SKM-1 treated with dmso at 0.1 percent for 144 hours (cell line): Measurements from ENCODE around the gene LRRC26.

Source experiments
- DNase-seq: peaks from one replicate; lab custom pipeline; 2025; ENCODE audit not compliant: unreplicated experiment; lab: John Stamatoyannopoulos, UW

LRRC26 gene, protein sequence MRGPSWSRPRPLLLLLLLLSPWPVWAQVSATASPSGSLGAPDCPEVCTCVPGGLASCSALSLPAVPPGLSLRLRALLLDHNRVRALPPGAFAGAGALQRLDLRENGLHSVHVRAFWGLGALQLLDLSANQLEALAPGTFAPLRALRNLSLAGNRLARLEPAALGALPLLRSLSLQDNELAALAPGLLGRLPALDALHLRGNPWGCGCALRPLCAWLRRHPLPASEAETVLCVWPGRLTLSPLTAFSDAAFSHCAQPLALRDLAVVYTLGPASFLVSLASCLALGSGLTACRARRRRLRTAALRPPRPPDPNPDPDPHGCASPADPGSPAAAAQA

DNA sequence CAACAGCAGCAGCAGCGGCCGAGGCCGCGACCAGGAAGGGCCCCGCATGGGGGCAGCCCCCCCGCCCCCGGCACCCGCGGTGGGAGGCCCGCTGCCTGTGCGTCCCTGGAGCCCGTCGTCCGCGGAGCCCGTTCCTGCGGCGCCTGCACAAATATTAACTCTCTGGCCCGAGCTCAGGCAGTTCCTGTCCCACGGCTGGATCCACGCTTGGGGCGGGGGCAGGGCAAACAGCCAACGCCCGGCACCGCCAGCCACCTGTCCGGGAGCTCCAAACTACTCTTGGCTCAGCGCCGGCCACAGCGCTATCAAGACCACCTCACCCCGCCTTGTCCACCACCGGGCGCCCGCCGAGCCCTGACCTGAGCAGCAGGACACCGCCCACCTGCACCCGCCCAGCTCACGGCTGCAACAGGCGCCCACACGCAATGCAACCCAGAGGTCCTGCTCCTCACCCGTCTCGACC lies at the start of gene LRRC26:
Gene LRRC26, minus strand, starts transcription at position 156 of the 463 bp plus-strand sequence. Its CDS starts 108 bp downstream, at position 48.
- no peak for DNase-seq

DNA sequence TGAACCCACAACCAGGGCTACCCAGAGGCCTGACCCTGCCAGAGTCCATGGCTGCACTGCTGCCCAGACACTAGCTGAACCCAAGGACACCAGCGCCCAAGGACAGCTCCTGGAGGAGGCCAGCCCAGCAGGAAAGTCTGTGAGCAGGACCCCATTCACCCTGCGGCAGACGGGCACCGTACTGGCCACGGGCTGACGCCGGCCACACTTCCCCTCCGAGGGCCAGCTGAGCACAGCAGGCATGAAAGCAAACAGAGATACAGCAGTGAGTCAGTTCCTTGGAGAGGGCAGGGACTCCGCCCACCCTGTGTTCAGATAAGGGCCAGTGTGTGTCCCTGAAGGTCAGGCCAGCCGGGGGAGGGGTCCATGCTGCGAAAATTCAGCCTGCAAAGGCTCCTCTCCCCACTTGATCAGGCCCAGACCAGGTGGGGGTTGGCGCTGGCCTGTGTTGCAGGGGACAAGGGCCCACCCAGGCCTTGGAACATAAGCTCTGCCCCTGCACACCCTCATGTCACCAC lies 49.0 kb upstream of the LRRC26 start:
- DNase-seq: no peak

DNA sequence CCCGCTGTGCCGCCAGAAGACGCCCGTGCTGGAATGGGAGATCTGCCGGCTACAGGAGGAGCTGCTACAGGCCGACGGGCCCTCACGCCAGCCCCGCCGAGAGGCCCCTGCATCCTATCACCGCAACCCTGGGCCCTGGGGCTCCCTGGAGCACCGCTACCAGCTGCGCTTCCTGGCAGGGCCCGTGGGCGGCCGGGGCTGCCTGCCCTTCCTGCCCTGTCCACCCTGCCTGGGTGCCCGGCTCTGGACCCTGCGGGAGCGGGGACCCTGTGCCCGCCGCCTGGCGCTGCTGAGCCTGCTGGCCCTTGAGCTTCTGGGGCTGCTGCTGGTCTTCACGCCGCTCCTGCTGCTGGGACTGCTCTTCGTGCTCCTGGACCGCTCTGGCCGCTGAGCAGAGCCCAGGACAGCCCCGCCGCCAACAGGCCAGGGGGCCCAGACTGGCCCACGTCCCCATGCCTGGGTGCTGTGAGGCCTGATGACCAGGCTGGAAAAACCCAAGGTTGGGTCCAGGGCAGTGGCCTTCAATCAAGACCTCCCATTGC lies 48.4 kb upstream of the LRRC26 start:
- no peak for DNase-seq

DNA sequence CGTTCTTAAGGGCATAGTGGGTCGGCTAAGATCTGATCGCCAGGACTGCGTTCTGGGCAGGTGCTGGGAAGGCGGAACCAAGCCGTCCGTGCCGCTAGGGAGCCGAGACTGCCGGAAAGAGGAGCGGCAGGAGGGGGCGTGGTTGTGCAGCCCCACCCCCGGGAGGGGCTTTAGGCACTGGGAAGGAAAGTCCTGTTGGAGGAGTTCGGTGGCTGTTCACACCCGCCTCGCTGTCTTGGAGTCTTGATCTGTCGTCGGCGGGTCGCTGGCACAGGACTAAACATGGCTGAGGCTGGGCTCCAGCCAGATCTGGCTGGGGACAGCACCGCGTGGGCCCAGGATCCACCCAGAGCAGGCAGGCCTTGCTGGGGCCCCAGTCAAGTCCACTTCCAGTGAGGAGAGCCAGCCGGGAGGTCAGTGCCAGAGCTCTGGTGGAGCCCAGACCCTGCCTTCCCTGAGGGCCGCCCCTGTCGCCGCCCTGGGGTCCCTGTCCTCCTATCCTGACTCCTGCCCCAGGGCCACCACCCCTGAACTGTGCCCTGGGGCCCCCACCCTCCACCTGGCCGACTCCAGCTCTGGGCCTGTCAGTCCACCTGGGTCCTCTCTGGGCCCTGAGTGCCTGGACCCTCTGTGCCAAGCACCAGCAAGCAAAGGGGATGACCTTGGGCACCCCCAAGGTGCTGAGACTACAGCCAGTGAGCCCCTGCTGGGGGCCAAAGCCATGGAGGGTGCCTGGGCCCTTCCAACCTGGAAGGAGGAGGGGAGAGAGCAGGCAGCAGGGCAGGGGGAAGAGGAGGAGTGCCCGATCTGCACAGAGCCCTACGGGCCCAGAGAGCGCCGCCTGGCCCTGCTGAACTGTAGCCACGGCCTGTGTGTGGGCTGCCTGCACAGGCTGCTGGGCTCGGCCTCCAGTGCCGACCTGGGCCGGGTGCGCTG lies 47.7 kb upstream of the LRRC26 start:
- DNase-seq: no peak

DNA sequence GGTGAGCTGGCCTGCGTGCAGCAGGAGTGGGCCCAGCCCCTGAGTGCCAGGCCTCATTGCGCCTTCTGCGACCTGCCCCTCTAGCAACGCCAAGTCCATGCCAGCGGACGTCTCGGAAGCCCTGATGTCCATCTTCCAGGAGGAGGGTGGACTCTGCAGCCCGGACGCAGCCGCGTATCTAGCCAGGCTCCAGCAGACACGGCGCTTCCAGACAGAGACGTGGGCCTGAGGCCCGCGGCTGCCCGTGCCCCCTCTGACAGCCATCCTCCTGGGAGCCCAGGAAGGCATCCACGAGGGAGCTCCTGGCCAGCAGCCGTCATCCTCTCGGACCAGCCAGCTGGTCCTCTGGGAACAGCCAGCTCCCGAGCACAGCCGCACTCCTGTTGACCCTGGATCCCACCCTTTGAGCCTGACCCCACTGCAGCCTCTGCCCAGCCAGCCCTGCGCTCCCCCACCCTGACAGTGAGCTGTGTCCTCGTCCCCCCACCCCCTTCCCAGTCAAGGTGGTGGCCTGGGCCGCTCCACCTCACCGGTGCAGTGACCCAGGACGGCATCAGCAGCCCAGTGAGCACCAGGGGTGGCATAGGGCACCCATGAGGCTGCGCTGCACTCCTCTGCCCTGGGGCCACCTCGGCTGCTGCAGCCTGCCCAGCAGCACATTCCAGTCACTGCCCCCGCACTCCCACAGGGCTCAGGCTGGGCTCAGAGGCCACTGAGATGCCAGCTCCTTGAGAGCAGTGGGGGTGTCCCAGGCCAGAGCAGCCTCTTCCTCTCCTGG lies 46.5 kb upstream of the LRRC26 start:
- no peak for DNase-seq

DNA sequence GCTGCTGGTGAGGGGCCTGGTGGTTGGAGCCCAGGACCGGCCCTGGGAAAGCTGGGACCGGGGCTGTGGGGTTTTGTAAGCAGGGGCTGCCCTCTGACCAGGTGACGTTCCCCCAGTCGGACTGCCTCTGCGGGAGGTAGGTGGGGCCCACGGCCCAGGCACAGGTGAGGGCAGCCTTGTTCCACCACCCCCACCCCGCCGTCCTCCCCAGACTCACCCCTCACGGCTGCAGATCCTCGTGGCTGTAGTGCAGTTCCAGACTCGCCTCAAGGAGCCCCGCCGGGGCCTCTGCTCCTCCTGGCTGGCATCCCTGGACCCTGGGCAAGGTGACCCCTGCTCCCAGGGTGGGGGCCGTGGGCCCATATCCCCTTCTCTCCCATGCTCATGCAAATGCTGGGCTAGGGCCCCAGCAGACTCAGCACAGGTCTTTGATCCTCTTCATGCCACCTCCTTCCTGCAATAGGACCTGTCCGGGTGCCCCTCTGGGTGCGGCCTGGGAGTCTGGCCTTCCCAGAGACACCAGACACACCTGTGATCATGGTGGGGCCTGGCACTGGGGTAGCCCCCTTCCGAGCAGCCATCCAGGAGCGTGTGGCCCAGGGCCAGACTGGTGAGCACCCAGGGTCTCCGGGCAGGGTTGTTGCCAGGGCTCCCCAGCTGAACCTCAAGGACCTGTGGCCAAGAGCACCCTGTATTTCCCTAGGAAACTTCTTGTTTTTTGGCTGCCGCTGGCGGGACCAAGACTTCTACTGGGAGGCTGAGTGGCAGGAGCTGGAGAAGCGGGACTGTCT lies 45.5 kb upstream of the LRRC26 start:
- DNase-seq: no peak

DNA sequence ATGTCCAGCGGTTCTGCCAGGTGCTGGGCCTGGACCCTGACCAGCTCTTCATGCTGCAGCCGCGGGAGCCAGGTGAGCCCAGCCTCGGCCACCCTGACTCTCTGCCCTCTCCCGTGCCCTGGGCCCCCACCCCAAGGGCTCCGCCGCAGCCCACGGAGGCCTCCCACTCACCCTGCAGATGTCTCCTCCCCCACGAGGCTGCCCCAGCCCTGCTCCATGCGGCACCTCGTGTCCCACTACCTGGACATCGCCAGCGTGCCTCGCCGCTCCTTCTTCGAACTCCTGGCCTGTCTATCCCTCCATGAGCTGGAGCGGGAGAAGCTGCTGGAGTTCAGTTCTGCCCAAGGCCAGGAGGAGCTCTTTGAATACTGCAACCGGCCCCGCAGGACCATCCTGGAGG lies 44.8 kb upstream of the LRRC26 start:
- no peak for DNase-seq

DNA sequence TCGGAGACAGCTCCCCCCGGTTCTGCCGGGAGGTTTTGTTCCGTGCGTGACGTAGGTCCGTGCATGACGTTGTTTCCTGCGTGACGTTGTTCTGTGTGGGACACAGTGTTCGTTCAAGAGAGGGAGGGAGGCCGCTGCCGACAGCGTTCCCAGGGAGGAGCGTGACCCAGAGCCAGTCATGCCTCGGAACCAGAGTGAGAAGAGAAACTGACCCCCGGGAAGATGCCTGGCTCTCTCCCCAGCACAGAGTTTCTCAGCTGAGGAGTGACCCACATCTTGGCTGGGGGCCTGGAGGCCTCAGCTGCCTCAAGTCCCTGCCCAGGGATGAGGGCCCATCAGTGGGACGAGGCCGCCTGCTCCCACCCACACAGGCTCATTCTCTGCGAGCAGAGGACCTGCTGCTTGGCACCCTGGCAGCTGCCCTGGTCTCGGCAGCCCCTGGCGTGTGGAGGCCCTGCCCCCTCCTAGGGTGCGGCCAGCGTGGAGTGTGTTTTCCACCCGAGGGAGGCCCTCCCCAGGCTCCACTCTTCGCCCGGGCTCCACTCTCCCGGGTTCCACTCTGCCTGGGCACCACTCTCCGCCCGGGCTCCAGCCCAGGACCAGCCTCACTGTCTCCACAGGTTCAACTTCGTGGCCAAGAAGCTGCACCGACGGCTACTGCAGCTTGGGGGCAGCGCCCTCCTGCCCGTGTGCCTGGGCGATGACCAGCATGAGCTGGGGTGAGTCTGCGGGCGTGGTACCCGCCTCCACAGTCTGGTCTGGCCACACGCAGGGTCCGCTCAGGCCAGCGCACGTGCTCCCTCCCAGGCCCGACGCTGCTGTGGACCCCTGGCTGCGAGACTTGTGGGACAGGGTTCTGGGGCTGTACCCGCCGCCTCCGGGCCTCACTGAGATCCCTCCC lies 43.6 kb upstream of the LRRC26 start:
- DNase-seq: no peak

DNA sequence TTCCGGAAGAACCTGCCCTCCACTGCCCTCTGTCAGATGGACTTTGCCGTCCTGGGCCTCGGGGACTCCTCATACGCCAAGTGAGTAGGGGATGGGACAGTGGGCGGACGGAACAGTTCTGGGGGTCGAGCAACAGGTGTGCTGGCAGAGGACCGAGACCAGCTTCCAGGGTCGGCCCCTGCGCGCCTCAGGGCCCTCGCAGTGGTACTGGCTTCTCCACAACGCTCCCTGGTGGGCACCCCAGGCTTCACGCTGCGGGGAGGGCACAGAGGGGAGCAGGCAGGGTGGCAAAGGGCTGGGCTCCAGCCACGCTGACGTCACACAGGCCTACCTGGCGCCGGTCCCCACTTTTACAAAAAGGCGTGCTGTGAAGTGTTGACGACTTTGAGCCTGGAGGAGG lies 42.7 kb upstream of the LRRC26 start:
- DNase-seq: no peak

DNA sequence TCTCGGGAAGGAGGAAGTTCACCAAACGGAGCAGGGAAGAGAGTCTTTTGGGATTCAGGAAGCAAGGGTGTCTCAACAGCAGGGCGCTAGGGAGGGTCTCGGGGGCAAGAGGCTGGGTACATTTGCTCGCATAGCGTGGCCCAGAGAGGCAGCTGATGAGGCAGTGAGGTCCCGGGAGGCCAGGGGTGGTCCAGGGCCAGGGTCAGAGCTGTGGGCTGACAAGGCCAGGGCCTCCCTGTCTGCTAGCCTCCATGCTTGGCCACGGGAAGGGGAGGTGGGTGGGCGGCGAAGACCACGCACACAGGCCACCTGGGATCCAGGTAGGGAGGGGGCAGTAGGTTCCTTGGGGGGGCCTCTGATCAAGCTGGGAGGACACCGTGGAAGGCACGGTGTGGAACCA lies 41.7 kb upstream of the LRRC26 start:
- DNase-seq: no peak

DNA sequence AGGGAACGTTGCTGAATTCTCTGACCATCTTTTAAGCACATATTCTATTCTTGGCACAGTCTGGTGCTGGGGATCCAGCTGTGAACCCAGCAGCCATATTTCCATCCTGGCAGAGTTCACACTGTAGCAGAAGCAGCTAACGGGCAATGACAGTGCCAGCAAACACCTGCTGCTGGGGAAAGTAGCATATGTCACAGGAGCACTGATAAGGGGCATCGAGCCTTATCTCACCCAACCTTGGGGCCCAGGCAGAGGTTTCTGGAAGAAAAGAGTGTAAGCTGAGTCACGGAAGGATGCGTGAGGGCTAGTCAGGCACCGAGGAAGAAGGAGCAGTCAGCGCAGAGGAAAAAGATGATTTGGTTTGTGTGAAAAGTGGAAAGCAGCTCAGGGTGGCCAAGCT lies 36.8 kb upstream of the LRRC26 start:
- DNase-seq: no peak

DNA sequence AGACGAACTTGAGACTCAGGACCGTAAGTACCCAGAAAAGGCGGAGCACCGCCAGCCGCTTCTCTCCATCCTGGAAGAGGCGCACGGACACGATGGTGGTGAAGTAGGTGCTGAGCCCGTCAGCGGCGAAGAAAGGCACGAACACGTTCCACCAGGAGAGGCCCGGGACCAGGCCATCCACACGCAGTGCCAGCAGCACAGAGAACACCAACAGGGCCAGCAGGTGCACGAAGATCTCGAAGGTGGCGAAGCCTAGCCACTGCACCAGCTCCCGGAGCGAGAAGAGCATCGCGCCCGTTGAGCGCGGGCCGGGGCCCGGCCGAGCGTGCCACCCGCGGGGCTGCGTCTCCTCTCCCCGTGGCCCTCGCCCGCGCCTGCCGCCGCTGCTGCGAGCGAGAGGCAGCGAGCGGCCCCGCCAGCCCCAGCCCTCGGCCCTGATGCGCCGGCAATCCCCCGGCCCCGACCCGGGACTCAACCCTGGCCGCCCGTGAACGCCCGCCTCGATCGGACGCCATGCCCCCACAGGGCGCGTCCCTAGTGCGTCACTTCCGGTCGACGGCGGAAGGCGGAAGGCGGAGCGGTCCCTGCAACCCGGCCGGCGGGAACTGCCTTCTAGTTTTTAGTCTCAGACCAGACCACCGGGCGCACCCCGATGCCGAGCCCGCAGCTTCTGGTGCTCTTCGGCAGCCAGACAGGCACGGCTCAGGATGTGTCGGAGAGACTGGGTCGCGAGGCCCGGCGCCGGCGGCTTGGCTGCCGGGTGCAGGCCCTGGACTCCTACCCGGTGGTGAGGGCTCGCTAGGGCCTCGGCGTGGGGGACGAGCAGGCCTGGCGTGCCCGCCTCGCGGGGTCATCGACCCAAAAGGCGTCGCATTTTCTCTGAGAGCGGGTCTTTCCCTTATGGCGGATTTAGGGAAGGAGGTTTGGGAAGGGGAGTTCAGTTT lies 35.5 kb upstream of the LRRC26 start, which contains the start of the genes NDOR1 and TMEM203:
Gene NDOR1, plus strand, starts transcription at position 575 of the 944 bp plus-strand sequence. Its CDS starts 78 bp downstream, at position 653.
Gene TMEM203, minus strand, starts transcription at position 523 of the 944 bp plus-strand sequence. Its CDS starts 234 bp downstream, at position 289.
- DNase-seq: peak; percentile 65

DNA sequence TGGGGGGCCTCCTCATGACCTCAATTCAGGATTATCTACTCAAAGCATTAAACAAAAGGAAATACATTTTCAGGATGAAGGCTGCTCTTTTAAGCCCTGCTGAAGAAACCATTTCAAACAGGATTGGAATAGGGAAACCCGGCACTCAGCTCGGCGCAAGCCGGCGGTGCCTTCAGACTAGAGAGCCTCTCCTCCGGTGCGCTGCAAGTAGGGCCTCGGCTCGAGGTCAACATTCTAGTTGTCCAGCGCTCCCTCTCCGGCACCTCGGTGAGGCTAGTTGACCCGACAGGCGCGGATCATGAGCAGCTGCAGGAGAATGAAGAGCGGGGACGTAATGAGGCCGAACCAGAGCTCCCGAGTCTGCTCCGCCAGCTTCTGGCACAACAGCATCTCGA lies 34.9 kb upstream of the LRRC26 start:
- no peak for DNase-seq

DNA sequence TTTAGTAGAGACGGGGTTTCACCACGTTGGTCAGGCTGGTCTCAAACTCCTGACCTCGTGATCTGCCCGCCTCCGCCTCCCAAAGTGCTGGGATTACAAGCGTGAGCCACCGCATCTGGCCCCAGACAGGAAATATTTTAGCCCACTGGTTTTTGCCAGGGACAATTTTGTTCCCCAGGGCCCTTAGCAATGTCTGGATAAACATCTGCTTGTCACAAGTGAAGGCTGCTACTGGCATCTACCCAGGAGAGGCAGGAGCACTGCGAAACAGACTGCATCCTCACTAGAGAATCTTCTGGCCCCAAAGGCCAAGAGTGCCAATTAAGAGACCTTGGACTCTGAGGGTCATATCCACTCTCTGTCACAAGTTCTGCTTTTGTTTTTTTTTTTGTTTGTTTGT lies 33.1 kb upstream of the LRRC26 start:
- no peak for DNase-seq

DNA sequence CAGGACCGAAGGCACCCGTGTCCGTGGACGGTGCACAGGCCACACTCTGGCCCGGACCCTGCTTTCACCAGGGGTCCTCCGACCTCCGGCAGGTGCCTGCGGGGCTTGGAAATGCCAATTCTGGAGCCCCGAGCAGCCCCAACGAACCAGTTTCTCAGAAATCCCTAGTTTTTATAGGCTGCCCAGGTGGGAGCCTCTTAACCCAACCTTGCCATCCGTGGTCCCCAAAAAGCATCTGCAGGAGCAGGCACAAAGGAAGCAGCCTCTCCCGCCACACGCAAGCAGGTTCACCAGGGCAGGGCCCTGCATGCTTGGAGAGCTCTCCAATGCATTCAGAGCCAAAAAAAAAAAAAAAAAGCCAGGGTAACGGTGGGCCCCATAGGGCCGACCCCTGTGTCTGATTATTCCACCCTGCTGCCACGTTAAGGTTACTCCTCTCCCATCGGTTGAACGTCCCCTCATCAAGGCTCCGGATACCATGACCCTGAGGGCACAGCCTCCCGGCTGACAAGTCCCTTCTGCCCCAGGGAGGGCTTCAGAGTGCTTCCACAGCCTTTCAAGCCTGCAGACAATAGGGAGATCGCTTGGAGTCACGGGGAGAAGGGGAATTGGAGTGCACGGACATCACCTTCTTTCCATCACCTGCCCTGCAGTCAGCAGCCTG lies 31.5 kb upstream of the LRRC26 start:
- DNase-seq: no peak

DNA sequence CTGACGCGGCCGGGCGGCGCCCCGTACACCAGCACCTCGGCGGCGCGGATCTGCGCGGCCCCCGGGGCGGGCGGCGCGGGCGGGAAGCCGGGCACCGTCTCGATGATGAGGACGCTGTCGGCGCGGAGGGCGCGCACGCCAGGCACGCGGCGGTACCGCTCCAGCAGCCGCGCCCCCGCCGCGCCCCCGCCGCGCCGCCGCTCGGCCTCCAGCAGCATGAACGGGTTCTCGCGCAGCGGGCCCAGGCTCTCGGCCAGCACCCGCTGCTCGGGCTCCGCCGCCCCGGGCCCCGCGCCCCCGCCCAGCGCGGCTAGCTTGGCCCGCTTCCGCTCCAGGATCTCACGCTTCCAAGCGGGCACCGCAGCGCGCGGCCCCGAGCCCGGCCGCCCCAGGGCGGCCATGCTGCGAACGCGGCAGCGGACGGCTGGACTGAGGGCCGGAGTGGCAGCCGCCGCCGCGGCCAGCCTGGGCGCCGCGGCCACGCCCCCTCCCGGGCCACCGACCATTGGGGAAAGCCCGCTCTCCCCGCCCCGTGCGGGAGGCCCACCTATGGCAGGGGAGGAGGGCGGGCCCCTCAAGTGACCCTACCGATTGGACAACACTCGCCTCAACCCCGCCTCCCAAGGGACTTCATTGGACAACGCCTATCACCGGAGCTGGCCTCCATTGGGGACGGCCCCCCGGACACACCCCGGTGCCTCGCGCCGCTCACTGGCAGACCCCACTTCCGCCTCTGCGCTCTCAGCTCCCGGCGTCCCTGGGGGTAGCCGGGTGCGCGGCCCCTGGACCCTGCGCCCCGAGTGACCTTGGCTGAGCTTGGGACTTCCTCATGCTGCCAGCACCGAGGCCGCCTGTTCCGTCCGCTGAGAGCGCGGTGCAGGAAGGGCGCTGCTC lies 30.7 kb upstream of the LRRC26 start, which contains the start of gene TPRN:
Gene TPRN, minus strand, starts transcription at position 431 of the 894 bp plus-strand sequence. Its CDS starts 30 bp downstream, at position 401.
- DNase-seq: peak; percentile 99
